ENCODE measurements around the gene STUB1. TPM values are rescaled to one million over a fixed set of nuclear protein-coding genes. Genes with fewer than 3 reads are reported as not detected.
"Not testable (repeated sequence)": the region's sequence is repeated elsewhere in the genome, so short reads cannot be mapped to it uniquely, and the experiment has no call there.

STUB1 gene
- total RNA-seq, 1 experiment from 2014 or later = 102 TPM

DNA sequence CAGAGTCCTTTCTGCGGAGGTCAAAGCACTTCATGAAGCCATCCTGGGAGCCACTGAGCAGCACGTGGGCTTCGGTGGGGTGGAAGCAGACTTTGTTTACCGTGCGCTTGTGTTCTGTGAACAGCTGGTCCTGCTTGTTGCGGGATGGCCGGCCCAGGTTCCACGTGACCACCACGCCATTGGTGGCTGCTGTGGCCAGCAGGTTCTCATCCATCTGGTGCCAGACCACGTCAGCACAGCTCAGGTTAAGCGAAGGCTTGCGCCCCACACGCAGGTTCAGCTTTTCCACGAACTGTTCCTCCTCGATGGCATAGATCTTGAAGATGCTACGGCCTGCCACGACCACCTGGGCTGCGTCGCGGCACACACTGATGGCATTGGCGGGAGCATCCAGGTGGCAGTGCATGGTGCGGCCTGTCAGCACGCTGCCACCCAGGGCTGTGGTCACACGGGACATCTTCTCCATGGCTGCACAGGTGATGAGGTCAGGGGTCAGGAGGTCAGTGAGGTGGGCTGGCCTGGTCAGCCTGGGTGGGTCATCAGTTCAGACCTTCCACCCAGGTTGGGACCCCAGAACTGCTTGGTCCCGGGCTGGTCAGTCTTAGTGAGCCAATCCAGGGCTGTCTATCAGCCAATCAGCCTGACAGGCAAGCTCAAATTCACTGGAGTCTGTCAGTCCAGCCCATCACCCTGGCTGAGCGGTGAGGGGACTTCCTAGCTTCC is 9.1 kb downstream of the STUB1 start:
- Mint-ChIP-seq H3K9me3 (ENCODE audit: low read depth, unreplicated experiment) (no peaks in the 10 kb centered on the region), H3K36me3 (ENCODE audit: insufficient read depth, unreplicated experiment) (peaks cover 77% of the 10 kb centered on the region), H3K27me3 (ENCODE audit: unreplicated experiment) (peaks cover 32% of the 10 kb centered on the region), H3K27ac (ENCODE audit: unreplicated experiment) (peak overlapping the region; percentile 88), H3K4me3 (ENCODE audit: low read depth, unreplicated experiment) (peak overlapping the region; percentile 98), H3K4me1 (ENCODE audit: low read depth, unreplicated experiment) (no peaks in the 10 kb centered on the region)
- no peak for TF ChIP-seq CTCF (IDR thresholded peaks at IDR 0.05; ENCODE audit: unreplicated experiment)
- no TSS peak for BruUV-seq (replicated peaks)
- CTCF ChIA-PET = interaction anchor here (0.5 to 1.4 kb wide), 2 partner anchors 8 to 455 kb away, joined by 3 read pairs; no protein-coding TSS in a partner anchor
- intact Hi-C loops (cut with micrococcal nuclease; ENCODE audit: unreplicated experiment) = no loop called here
- no peak for DNase-seq

DNA sequence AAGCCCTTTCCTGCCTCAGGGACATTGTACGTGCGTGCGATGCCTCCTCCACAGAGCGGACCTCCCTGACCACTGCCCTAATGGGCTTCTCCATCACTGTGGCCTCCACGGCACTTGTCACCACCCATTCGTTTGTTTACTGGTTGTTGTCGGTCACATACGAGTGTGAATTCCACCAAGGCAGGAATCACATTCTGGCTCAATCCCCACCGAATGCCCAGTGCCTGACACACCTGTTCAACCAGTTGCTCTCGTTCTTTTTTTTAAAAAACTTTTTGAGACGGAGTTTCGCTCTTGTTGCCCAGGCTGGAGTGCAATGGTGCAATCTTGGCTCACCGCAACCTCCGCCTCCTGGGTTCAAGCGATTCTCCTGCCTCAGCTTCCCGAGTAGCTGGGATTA is 11.0 kb downstream of the STUB1 start:
- intact Hi-C loops (cut with micrococcal nuclease; ENCODE audit: unreplicated experiment); DNase-seq; H3K9me3 Mint-ChIP-seq (ENCODE audit: low read depth, unreplicated experiment); H3K4me1 Mint-ChIP-seq (ENCODE audit: low read depth, unreplicated experiment); BruUV-seq (replicated peaks); CTCF ChIA-PET; H3K27ac Mint-ChIP-seq (ENCODE audit: unreplicated experiment): not testable (repeated sequence)
- Mint-ChIP-seq H3K36me3 (ENCODE audit: insufficient read depth, unreplicated experiment) (peaks cover 58% of the 10 kb centered on the region), H3K27me3 (ENCODE audit: unreplicated experiment) (peaks cover 51% of the 10 kb centered on the region), H3K4me3 (ENCODE audit: low read depth, unreplicated experiment) (peak overlapping the region; percentile 98)

- peaks cover 9% of the 10 kb centered on the region for H3K4me1 Mint-ChIP-seq (ENCODE audit: low read depth, unreplicated experiment)
- H3K4me3 Mint-ChIP-seq (ENCODE audit: low read depth, unreplicated experiment) = peak overlapping the region; percentile 27
- CTCF ChIA-PET = interaction anchor here (0.6 kb wide), 1 partner anchor 13 kb away, joined by 3 read pairs; no protein-coding TSS in a partner anchor
- intact Hi-C loops (cut with micrococcal nuclease; ENCODE audit: unreplicated experiment) = no loop called here
- no peak for DNase-seq
- H3K27ac Mint-ChIP-seq (ENCODE audit: unreplicated experiment) = no peak overlapping the region
- no peaks in the 10 kb centered on the region for H3K9me3 Mint-ChIP-seq (ENCODE audit: low read depth, unreplicated experiment)
- peaks cover 46% of the 10 kb centered on the region for H3K36me3 Mint-ChIP-seq (ENCODE audit: insufficient read depth, unreplicated experiment)
- peaks cover 64% of the 10 kb centered on the region for H3K27me3 Mint-ChIP-seq (ENCODE audit: unreplicated experiment)
- BruUV-seq (replicated peaks) = no TSS peak
- TF ChIP-seq CTCF (IDR thresholded peaks at IDR 0.05; ENCODE audit: unreplicated experiment) = no peak
Measured at GRCh38 chr16:692356-693108, 12.3 kb downstream of the STUB1 start.

GRCh38 chr16:693364-693763 is 13.2 kb downstream of the STUB1 start:
- no peaks in the 10 kb centered on the region for H3K9me3 Mint-ChIP-seq (ENCODE audit: low read depth, unreplicated experiment)
- H3K4me1 Mint-ChIP-seq (ENCODE audit: low read depth, unreplicated experiment) = peaks cover 9% of the 10 kb centered on the region
- peak overlapping the region; percentile 59 for H3K4me3 Mint-ChIP-seq (ENCODE audit: low read depth, unreplicated experiment)
- intact Hi-C loops (cut with micrococcal nuclease; ENCODE audit: unreplicated experiment) = no loop called here
- BruUV-seq (replicated peaks) = no TSS peak
- H3K36me3 Mint-ChIP-seq (ENCODE audit: insufficient read depth, unreplicated experiment) = peaks cover 42% of the 10 kb centered on the region
- H3K27me3 Mint-ChIP-seq (ENCODE audit: unreplicated experiment) = peaks cover 72% of the 10 kb centered on the region
- H3K27ac Mint-ChIP-seq (ENCODE audit: unreplicated experiment) = no peak overlapping the region
- CTCF ChIA-PET = no interaction called here
- TF ChIP-seq CTCF (IDR thresholded peaks at IDR 0.05; ENCODE audit: unreplicated experiment) = no peak
- DNase-seq = no peak
